CD4-positive, alpha-beta T cell treated with Interleukin-15 for 1 hour (primary cell): ENCODE data around the gene PPP4R4.

Experiments
- DNase-seq: peaks from one replicate; pipeline ENCODE4 v3.0.0-alpha.2; 2020

The PPP4R4 gene

DNA sequence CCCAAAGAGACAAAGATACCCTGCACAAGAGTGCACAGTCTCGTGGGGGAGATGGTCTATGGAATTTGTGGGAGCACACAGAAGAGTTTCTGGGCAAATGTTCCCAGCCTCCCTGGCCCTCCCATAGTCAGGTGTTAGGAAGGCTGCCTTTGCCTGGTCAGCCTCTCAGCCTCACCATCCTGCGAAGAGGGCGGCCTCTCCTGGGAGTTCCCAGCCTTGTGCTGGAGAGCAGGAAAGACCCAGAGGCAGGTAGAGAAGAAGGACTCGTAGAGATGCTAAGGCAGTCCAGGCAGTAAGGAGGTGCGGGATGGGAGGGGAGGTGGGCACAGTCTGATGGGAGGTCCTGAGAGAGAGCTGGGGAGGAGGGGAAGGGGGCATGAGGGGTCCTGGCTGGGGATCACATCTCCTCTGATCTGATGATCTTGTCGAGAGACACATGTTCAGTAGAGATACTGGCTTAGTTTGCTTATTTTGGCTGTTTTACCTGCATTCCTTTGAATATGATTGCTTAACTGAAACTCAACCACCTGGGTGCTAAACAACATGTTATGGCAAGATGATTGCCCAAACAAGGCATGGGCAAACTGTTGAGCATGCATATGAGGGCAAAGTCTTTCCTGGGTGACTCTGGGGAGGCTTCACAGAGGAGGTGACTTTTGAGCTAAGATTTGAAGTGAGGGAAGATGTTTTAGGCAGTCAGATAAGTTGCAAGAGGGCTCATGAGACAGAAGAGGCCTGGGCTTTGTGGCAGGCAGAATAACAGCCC, 138.5 kb downstream of the PPP4R4 start:
- DNase-seq = no peak

DNA sequence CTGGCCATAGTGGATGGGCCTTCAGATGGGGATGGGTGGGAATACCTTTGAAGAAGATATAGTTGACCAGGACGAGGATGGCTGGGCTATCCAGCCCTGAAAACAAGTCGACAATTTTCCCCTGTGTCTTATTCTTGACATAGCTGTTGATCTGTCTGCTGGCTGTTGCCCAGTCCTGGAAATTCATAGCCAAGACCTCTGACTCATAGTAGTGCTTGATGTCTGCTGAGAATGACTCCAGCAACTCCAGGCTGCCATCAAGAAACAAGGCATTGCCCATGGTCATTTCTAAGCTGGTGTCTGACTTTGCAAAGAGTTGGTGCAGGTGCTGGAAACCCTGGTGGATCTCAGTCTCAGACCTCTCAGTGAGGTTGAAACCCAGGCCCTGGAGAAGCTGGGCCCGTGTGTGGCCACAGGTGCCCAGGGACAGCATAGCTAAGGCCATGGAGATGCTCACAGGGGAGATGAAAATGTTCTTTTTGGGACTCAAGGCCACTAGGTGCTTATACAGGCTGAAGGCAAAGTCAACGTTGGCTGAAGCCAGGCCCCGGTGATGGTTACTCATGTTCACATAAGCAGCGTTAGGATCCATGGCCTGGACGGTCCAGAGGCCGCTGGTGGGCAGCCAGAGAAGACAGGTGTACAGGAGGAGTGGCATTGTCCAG, 140.0 kb downstream of the PPP4R4 start:
- DNase-seq = no peak

DNA sequence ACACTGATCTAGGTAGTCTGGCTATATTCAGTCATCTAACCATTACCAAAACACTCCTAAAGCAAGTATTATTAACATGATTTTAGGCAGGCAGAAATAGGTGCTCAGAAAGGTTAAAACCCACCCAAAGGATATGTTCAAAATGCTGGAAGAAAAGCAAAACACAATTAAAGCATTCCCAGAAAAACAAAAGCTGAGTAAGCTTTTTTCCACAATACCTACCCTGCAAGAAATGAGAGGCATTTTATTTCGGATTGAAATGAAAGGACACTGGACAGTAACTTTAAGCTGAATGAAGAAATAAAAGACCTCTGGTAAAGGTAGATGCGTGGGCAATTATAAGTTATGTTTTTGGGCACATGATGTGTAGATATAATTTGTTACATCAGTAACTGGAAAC, 140.8 kb downstream of the PPP4R4 start:
- no peak for DNase-seq

DNA sequence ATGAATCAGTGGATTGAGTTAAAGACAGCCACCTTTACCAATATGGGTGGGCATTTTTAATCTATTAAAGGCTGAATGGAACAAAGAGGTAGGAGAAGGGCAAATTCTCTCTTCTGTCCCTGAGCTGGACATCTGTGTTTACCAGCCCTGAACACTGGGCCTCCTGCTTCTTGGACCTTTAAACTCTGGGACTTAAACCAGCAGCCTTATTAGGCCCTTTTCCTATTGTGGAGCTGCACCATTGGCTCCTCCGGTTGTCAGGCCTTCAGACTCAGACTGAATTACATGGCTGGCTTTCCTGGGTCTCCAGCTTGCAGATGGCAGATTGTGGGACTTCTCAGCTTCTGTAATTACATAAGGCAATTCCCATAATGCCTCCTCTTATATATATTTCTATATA, 142.6 kb downstream of the PPP4R4 start:
- DNase-seq = no peak

GRCh38 chr14:94317259-94317658, 143.1 kb downstream of the PPP4R4 start:
- DNase-seq = no peak

GRCh38 chr14:94320243-94320642, 146.1 kb downstream of the PPP4R4 start:
- no peak for DNase-seq

- no peak for DNase-seq
These were observed 147.5 kb downstream of the PPP4R4 start for GRCh38 chr14:94321421-94322271.

GRCh38 chr14:94322648-94323570, 148.8 kb downstream of the PPP4R4 start, which contains the start of gene SERPINA6:
Gene SERPINA6 (minus strand): TSS chr14:94323336. CDS start chr14:94314648, 8,688 bp downstream.
- no peak for DNase-seq

DNA sequence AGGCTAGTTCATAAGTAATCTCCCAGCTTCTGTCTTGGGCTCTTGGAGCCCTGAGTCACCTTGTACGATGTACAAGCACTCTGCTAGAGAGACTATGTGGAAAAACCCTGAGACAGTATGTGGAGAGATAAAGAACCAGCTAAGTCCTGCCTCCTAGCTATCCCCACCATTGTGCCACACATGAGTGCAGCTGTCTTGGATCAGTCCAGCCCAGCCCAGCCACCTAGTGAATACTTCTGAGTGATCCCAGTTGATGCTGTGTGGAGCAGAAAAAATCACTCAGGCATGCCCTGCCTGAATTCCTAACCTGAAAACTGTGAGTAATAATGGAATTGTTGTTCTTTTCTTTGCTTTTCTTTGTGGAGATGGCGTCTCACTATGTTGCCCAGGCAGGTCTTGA, 154.1 kb downstream of the PPP4R4 start:
- no peak for DNase-seq
